Measurements from ENCODE around the gene LMBRD1.

GRCh38 chr6:69663215-69663614 lies 133.6 kb downstream of the LMBRD1 start:
- no peak for TF ChIP-seq GATA2 (IDR thresholded peaks at IDR 0.05; ENCODE audit: low read depth, low read length)
- no peak for TF ChIP-seq GATA3 (IDR thresholded peaks at IDR 0.05; ENCODE audit: low read depth, low read length)

All from SH-SY5Y (cell line).